ENCODE results near the gene JARID2.

DNA sequence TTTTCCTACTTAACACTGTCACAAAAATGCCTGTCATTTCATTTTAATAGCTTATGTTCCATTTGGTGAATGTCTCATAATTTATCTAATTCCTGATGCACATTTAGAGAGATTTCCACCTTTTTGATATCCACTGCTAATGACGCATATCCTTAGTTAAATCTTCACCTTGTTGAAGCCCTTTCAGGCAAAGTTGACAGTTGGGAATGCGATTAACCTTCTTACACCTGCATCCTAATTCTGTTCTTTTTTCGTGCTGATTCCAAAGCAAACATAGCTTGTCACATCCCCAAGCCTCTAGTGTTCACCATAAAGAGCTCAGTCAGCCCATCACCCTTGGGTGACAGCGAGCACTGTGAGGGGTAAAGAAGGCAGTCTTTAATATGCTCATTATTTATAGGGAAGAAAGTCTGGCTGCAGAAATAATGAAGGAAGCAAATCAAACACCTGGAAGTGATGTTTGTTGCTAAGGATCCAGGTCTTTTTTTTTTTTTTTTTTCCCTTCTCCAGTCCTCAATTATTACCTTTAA, 211.3 kb downstream of the JARID2 start:
- TF ChIP-seq EZH2 (IDR thresholded peaks at IDR 0.05; ENCODE audit: borderline replicate concordance, low read length): no peak
- TF ChIP-seq, protein P1, sequence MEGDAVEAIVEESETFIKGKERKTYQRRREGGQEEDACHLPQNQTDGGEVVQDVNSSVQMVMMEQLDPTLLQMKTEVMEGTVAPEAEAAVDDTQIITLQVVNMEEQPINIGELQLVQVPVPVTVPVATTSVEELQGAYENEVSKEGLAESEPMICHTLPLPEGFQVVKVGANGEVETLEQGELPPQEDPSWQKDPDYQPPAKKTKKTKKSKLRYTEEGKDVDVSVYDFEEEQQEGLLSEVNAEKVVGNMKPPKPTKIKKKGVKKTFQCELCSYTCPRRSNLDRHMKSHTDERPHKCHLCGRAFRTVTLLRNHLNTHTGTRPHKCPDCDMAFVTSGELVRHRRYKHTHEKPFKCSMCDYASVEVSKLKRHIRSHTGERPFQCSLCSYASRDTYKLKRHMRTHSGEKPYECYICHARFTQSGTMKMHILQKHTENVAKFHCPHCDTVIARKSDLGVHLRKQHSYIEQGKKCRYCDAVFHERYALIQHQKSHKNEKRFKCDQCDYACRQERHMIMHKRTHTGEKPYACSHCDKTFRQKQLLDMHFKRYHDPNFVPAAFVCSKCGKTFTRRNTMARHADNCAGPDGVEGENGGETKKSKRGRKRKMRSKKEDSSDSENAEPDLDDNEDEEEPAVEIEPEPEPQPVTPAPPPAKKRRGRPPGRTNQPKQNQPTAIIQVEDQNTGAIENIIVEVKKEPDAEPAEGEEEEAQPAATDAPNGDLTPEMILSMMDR (IDR thresholded peaks at IDR 0.05; ENCODE audit: low read length): no peak

Data from OCI-LY1 (cell line).